GM08714 (cell line): ENCODE data around the gene KLHL30.
"Not testable (repeated sequence)": the region's sequence is repeated elsewhere in the genome, so short reads cannot be mapped to it uniquely, and the experiment has no call there.

Source experiments
- H3K4me3 ChIP-seq: fragments of 200-500 bp; sonication (Bioruptor generic); 2 replicates; pipeline ENCODE4 v1.5.1; 2014; ENCODE audit warnings: mild to moderate bottlenecking, low read length, inconsistent platforms
- ZNF274 ChIP-seq: IDR thresholded peaks from 2 replicates; pipeline ENCODE4 v1.6.1; 2012; ENCODE audit warnings: mild to moderate bottlenecking, low read depth, low read length

Gene KLHL30

GRCh38 chr2:238108423-238109183, 29.9 kb upstream of the KLHL30 start:
- H3K4me3 ChIP-seq = peak overlapping the region; percentile 15; the same call in 1 of the 2 replicates
- TF ChIP-seq ZNF274 = no peak

- no peak for TF ChIP-seq ZNF274
- H3K4me3 ChIP-seq = no peak overlapping the region
Measured at GRCh38 chr2:238113611-238114010, 24.9 kb upstream of the KLHL30 start.

GRCh38 chr2:238114331-238114841, 24.1 kb upstream of the KLHL30 start:
- H3K4me3 ChIP-seq = no peak overlapping the region
- no peak for TF ChIP-seq ZNF274

GRCh38 chr2:238114851-238115660, 23.4 kb upstream of the KLHL30 start:
- TF ChIP-seq ZNF274 = no peak
- no peak overlapping the region for H3K4me3 ChIP-seq

- not testable (repeated sequence) for H3K4me3 ChIP-seq
Measured at GRCh38 chr2:238115709-238116108, 22.8 kb upstream of the KLHL30 start.

- H3K4me3 ChIP-seq = no peak overlapping the region
- TF ChIP-seq ZNF274 = no peak
Measured at GRCh38 chr2:238116298-238117198, 21.9 kb upstream of the KLHL30 start.

- TF ChIP-seq ZNF274 = no peak
- H3K4me3 ChIP-seq = no peak overlapping the region
Measured at GRCh38 chr2:238117199-238118154, 21.0 kb upstream of the KLHL30 start.

- H3K4me3 ChIP-seq = no peak overlapping the region
- TF ChIP-seq ZNF274 = no peak
Measured at GRCh38 chr2:238119756-238120462, 18.6 kb upstream of the KLHL30 start.

DNA sequence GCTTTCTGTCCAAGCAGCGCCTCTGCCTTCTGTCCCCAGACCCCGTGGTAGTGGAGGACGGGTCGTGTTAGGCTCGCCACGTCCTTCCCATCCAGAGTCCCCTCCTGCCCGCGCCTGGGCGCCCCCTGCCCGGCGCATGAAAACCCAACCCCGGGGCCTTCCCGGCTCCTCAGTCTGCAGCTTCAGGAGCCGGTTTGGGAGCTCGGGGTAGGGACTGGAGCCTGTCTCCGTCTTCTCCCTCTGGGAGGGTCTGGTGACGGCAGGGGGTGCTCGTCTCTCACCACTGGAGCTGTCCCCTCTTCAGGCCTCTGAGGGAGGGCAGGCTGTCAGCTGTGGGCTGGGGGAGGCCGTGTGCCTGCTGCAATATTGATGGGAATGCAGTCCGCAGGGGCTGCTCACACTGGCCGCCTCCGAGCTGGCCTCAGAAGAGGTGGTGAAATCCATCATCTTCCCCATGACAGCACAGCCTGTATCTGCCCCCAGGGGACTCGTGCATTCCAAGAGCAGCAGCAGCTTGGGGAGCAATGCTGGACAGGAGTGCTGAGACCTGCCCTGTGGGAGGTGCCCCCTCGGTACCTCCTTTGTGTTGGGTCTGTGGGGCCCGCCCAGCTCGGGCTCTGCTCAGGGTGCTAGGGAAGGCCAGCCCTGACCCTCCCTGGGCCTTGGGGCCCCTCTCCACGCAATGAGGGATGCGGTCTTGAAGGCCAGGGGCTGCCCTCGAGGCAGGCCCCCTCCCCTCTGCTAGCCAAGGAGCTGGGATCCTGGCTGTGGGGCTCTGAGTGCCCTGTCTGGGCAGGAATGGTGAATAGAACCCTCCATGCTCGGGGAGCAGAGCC, 17.8 kb upstream of the KLHL30 start:
- H3K4me3 ChIP-seq = no peak overlapping the region
- no peak for TF ChIP-seq ZNF274

DNA sequence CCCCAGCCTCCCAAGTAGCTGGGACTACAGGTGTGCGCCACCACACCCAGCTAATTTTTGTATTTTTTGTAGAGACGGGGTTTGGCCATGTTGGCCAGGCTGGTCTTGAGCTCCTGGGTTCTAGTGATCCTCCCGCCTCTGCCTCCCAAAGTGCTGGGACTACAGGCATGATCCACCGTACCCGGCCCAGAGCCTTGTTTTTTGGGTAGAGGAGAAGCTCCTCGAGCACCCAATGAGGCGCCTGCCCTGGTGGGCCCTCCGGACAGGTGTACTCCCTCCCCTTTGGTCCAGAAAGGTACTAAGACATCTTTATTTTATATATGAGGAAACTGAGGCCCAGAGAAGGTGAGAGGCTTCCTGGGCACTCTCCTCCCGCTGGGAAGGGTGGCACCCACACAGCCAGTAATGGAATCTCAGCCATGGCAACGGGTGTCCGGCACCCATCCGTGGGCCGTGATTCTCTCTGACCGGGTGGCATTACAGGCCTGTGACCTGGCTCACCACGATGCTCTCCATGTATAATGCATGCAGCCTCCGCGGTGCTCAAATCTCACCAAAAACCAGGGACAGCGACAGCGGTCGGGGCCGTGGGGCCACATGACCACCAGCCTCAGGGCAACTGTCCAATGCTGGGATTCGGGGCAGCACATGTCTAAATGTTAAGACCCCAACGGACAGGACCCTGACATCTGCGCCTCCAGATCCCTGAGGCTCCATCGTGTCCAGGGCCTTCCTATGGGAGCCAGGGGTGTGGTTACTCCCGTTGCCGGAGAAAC, 16.8 kb upstream of the KLHL30 start:
- no peak for TF ChIP-seq ZNF274
- no peak overlapping the region for H3K4me3 ChIP-seq

DNA sequence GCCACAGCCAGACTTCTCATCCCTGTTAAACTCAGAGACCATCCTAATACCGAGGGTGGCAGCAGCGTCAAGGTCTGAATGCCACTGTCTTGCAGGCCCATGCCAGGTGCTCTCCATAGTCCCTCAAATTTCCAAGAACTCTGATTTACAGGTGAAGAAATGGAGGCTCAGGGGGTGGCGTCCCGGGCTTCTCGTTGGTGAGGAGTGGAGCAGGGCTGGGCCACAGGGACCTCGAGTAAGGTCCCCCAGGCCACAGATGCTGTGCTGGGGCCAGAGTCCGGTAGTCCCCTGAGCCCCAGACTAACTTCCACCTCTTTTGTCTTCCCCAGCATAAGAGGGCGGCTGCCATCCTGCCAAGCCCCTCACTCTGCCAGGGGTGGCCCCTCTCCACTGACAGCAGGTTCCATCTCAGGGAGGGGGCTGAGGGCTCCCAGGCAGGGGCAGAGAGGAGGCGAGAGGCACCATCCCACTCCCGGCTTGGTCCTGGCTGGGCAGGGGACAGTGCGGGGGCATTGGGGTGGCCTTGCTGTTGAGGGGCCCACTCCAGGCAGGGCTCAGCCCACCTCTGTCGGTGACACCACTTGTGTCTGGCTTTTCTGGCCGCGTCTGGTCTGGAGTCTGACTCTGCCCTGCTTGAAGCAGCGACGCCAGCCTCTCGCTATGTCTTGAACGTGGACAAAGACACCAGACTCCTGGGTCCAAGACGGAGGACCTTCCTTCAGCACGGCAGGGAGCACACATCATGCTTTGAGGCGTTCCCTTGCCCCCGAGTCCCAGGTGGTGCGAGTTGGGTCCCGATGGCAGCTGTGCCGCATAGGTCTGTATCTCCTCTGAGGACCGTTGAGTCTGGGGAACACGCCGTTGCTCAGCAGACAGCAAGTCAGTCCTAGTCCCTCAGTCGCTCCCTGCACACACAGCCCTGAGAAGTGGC, 15.9 kb upstream of the KLHL30 start:
- TF ChIP-seq ZNF274 = no peak

More for the DNA sequence above, 15.9 kb upstream of the KLHL30 start:
- H3K4me3 ChIP-seq = no peak overlapping the region
